ENCODE results near the gene SETBP1. TPM values are rescaled to one million over a fixed set of nuclear protein-coding genes. Genes with fewer than 3 reads are reported as not detected.

The SETBP1 gene
- 10 to 100 TPM; 25.2 to 30.3 TPM for total RNA-seq

GRCh38 chr18:44680273-44681075, at the start of gene SETBP1:
Gene SETBP1, plus strand, starts transcription at chr18:44680888. Its CDS starts 20,459 bp downstream, at chr18:44701347.
- no peak within 1 kb of the TSS for H3K4me3 Mint-ChIP-seq
- H3K27me3 Mint-ChIP-seq: peaks cover 9% of the 10 kb centered on the region
- H3K9me3 Mint-ChIP-seq (ENCODE audit: low read depth): no peaks in the 10 kb centered on the region
- ATAC-seq (peak; percentile 38), DNase-seq (peak; percentile 67)
- peaks cover 9% of the 10 kb centered on the region for H3K36me3 Mint-ChIP-seq
- peak within 1 kb of the TSS; percentile 86 for H3K27ac Mint-ChIP-seq
- CTCF ChIA-PET: interaction anchor here (0.8 to 2.7 kb wide), 8 partner anchors 9 to 293 kb away, joined by 3 to 12 read pairs (median 5); no protein-coding TSS in a partner anchor
- peaks cover 20% of the 10 kb centered on the region for H3K4me1 Mint-ChIP-seq

- ATAC-seq (no peak), DNase-seq (no peak)
- H3K9me3 Mint-ChIP-seq (ENCODE audit: low read depth): peaks cover 3% of the 10 kb centered on the region
- H3K27ac Mint-ChIP-seq: no peak overlapping the region
- CTCF ChIA-PET: no interaction called here
- no peak overlapping the region for H3K4me3 Mint-ChIP-seq
- H3K4me1 Mint-ChIP-seq: peaks cover 24% of the 10 kb centered on the region
- H3K27me3 Mint-ChIP-seq: no peaks in the 10 kb centered on the region
- H3K36me3 Mint-ChIP-seq: no peaks in the 10 kb centered on the region
Measured at GRCh38 chr18:44632469-44633145, 48.1 kb upstream of the SETBP1 start.

GRCh38 chr18:44635546-44635945, 45.1 kb upstream of the SETBP1 start:
- Mint-ChIP-seq H3K27ac (no peak overlapping the region), H3K4me1 (peaks cover 24% of the 10 kb centered on the region), H3K27me3 (peaks cover 9% of the 10 kb centered on the region), H3K36me3 (no peaks in the 10 kb centered on the region), H3K4me3 (no peak overlapping the region), H3K9me3 (ENCODE audit: low read depth) (peaks cover 3% of the 10 kb centered on the region)
- CTCF ChIA-PET: interaction anchor here (0.8 kb wide), 1 partner anchor 578 kb away, joined by 3 read pairs; no protein-coding TSS in a partner anchor
- ATAC-seq (no peak), DNase-seq (no peak)

- CTCF ChIA-PET: interaction anchor here (0.8 kb wide), 1 partner anchor 577 kb away, joined by 3 read pairs; no protein-coding TSS in a partner anchor
- no peak for DNase-seq
- Mint-ChIP-seq H3K27me3 (peaks cover 13% of the 10 kb centered on the region), H3K9me3 (ENCODE audit: low read depth) (peaks cover 3% of the 10 kb centered on the region), H3K27ac (no peak overlapping the region), H3K4me1 (peaks cover 22% of the 10 kb centered on the region), H3K4me3 (no peak overlapping the region), H3K36me3 (no peaks in the 10 kb centered on the region)
- ATAC-seq: no peak
Measured at GRCh38 chr18:44636241-44636640, 44.4 kb upstream of the SETBP1 start.

GRCh38 chr18:44637210-44638033, 43.3 kb upstream of the SETBP1 start:
- CTCF ChIA-PET: interaction anchor here (1.0 to 1.4 kb wide), 2 partner anchors 11 to 19 kb away, joined by 3 to 4 read pairs; no protein-coding TSS in a partner anchor
- peaks cover 22% of the 10 kb centered on the region for H3K4me1 Mint-ChIP-seq
- H3K27me3 Mint-ChIP-seq: peaks cover 16% of the 10 kb centered on the region
- DNase-seq (peak; percentile 55), ATAC-seq (peak; percentile 89)
- H3K36me3 Mint-ChIP-seq: no peaks in the 10 kb centered on the region
- H3K9me3 Mint-ChIP-seq (ENCODE audit: low read depth): no peaks in the 10 kb centered on the region
- H3K27ac Mint-ChIP-seq: peak overlapping the region; percentile 61
- no peak overlapping the region for H3K4me3 Mint-ChIP-seq

GRCh38 chr18:44638034-44638540, 42.6 kb upstream of the SETBP1 start:
- ATAC-seq: no peak
- H3K27me3 Mint-ChIP-seq: peaks cover 20% of the 10 kb centered on the region
- peak overlapping the region; percentile 18 for H3K27ac Mint-ChIP-seq
- CTCF ChIA-PET: interaction anchor here (1.0 to 1.4 kb wide), 2 partner anchors 10 to 19 kb away, joined by 3 to 4 read pairs; no protein-coding TSS in a partner anchor
- peaks cover 22% of the 10 kb centered on the region for H3K4me1 Mint-ChIP-seq
- no peak for DNase-seq
- H3K36me3 Mint-ChIP-seq: no peaks in the 10 kb centered on the region
- no peak overlapping the region for H3K4me3 Mint-ChIP-seq
- H3K9me3 Mint-ChIP-seq (ENCODE audit: low read depth): no peaks in the 10 kb centered on the region

GRCh38 chr18:44638811-44639210, 41.9 kb upstream of the SETBP1 start:
- Mint-ChIP-seq H3K9me3 (ENCODE audit: low read depth) (no peaks in the 10 kb centered on the region), H3K4me1 (peaks cover 22% of the 10 kb centered on the region), H3K27me3 (peaks cover 21% of the 10 kb centered on the region), H3K4me3 (no peak overlapping the region), H3K36me3 (no peaks in the 10 kb centered on the region), H3K27ac (no peak overlapping the region)
- DNase-seq: no peak
- no peak for ATAC-seq
- CTCF ChIA-PET: no interaction called here

- CTCF ChIA-PET: interaction anchor here (1.4 kb wide), 1 partner anchor 36 kb away, joined by 4 read pairs; no protein-coding TSS in a partner anchor
- DNase-seq (no peak), ATAC-seq (no peak)
- Mint-ChIP-seq H3K27me3 (peaks cover 29% of the 10 kb centered on the region), H3K4me3 (no peak overlapping the region), H3K9me3 (ENCODE audit: low read depth) (no peaks in the 10 kb centered on the region), H3K36me3 (no peaks in the 10 kb centered on the region), H3K27ac (no peak overlapping the region), H3K4me1 (peaks cover 3% of the 10 kb centered on the region)
Measured at GRCh38 chr18:44643004-44643403, 37.7 kb upstream of the SETBP1 start.

GRCh38 chr18:44651478-44651877, 29.2 kb upstream of the SETBP1 start:
- peaks cover 31% of the 10 kb centered on the region for H3K27me3 Mint-ChIP-seq
- ATAC-seq (no peak), DNase-seq (no peak)
- CTCF ChIA-PET: no interaction called here
- H3K4me3 Mint-ChIP-seq: no peak overlapping the region
- H3K4me1 Mint-ChIP-seq: no peaks in the 10 kb centered on the region
- H3K9me3 Mint-ChIP-seq (ENCODE audit: low read depth): no peaks in the 10 kb centered on the region
- H3K27ac Mint-ChIP-seq: no peak overlapping the region
- no peaks in the 10 kb centered on the region for H3K36me3 Mint-ChIP-seq

GRCh38 chr18:44651918-44652572, 28.6 kb upstream of the SETBP1 start:
- no peak for ATAC-seq
- no peak overlapping the region for H3K27ac Mint-ChIP-seq
- CTCF ChIA-PET: interaction anchor here (1.3 kb wide), 1 partner anchor 22 kb away, joined by 3 read pairs; no protein-coding TSS in a partner anchor
- no peak overlapping the region for H3K4me3 Mint-ChIP-seq
- H3K9me3 Mint-ChIP-seq (ENCODE audit: low read depth): no peaks in the 10 kb centered on the region
- H3K36me3 Mint-ChIP-seq: no peaks in the 10 kb centered on the region
- H3K27me3 Mint-ChIP-seq: peaks cover 33% of the 10 kb centered on the region
- H3K4me1 Mint-ChIP-seq: no peaks in the 10 kb centered on the region
- DNase-seq: no peak

GRCh38 chr18:44652722-44653121, 28.0 kb upstream of the SETBP1 start:
- Mint-ChIP-seq H3K27ac (no peak overlapping the region), H3K4me3 (no peak overlapping the region)
- CTCF ChIA-PET: interaction anchor here (1.3 kb wide), 1 partner anchor 22 kb away, joined by 3 read pairs; no protein-coding TSS in a partner anchor

GRCh38 chr18:44654573-44654972, 26.1 kb upstream of the SETBP1 start:
- Mint-ChIP-seq H3K9me3 (ENCODE audit: low read depth) (no peaks in the 10 kb centered on the region), H3K27ac (no peak overlapping the region), H3K4me3 (no peak overlapping the region), H3K27me3 (peaks cover 34% of the 10 kb centered on the region), H3K36me3 (no peaks in the 10 kb centered on the region), H3K4me1 (no peaks in the 10 kb centered on the region)
- CTCF ChIA-PET: interaction anchor here (0.7 kb wide), 1 partner anchor 75 kb away, joined by 3 read pairs; no protein-coding TSS in a partner anchor
- DNase-seq (no peak), ATAC-seq (no peak)

More at GRCh38 chr18:44652722-44653121, 28.0 kb upstream of the SETBP1 start:
- no peak for DNase-seq
- Mint-ChIP-seq H3K27me3 (peaks cover 30% of the 10 kb centered on the region), H3K4me1 (no peaks in the 10 kb centered on the region), H3K9me3 (ENCODE audit: low read depth) (no peaks in the 10 kb centered on the region), H3K36me3 (no peaks in the 10 kb centered on the region)
- no peak for ATAC-seq

Data from activated CD8-positive, alpha-beta memory T cell treated with anti-CD3 and anti-CD28 coated beads, Interleukin-2, amount 10 ng/mL, durations not matched to agents 7 days and 5 days (primary cell).